Measurements from ENCODE around the gene EEF1E1. TPM values are rescaled to one million over a fixed set of nuclear protein-coding genes. Genes with fewer than 3 reads are reported as not detected.

Gene EEF1E1
- total and polyA plus RNA-seq, 9 of the 15 experiments (the other 6 are each of a cell fraction or from before 2014, with no cell fraction given), result 135 to 1,355 (median 327) TPM

GRCh38 chr6:8108759-8109539 is 6.6 kb upstream of the EEF1E1 start:
- POLR2A ChIA-PET, result no interaction called here
- Histone ChIP-seq H3K4me1 (replicated peaks in 1 of 2; ENCODE audit: control insufficient read depth in 2 of 2, insufficient read depth in 2 of 2, low read length in 2 of 2) (peaks cover 0 to 10% of the 10 kb centered on the region in 2 experiments; a peak in 3 of 5 replicates), H3K9me3 (replicated peaks; ENCODE audit: control insufficient read depth, insufficient read depth, low read depth, low read length) (no peaks in the 10 kb centered on the region), H3K36me3 (ENCODE audit: control insufficient read depth, insufficient read depth, low read length) (no peaks in the 10 kb centered on the region), H4K20me1 (replicated peaks; ENCODE audit: control insufficient read depth, insufficient read depth, low read length) (no peaks in the 10 kb centered on the region), H3K4me2 (ENCODE audit: insufficient read depth, low read length) (peak overlapping the region; percentile 36), H3K27ac (ENCODE audit: extremely low read depth, low read depth, low read length) (no peak overlapping the region), H3K9me1 (ENCODE audit: control insufficient read depth, insufficient read depth, low read length) (no peaks in the 10 kb centered on the region), H3K79me2 (ENCODE audit: control insufficient read depth, insufficient read depth, low read length) (no peaks in the 10 kb centered on the region), H3K9ac (ENCODE audit: insufficient read depth in 1 of 2, low read depth in 2 of 2, low read length in 2 of 2) (peak overlapping the region in 1 of 2 experiments; percentile 32; a peak in 1 of 4 replicates), H2AFZ (ENCODE audit: low read depth, low read length) (peak overlapping the region; percentile 74), H3K27me3 (ENCODE audit: control insufficient read depth in 2 of 2, insufficient read depth in 2 of 2, low read length in 2 of 2) (peaks cover 5% of the 10 kb centered on the region in 2 experiments; a peak in 3 of 5 replicates), H3K4me3 (no peak overlapping the region)
- intact Hi-C loops (cut with micrococcal nuclease), result loop anchor here (10.0 kb wide), 1 partner anchor 326 kb away; the partner anchor contains the start of gene SLC35B3
- ATAC-seq, result peak; percentile 56
- no peak for FAIRE-seq
- in situ Hi-C loops (cut with MboI), result no loop called here
- WGBS (ENCODE audit: insufficient coverage, low coverage, missing lambda C conversion rate), result 55% methylated on average over 13 of the region's 13 CpGs
- no peak for DNase-seq (ENCODE audit: extremely low read depth in 1 of 4, low spot score in 3 of 4)
- CTCF ChIA-PET (ENCODE audit: low intra/inter-chr PET ratio), result no interaction called here
- BruUV-seq (replicated peaks), result no TSS peak
- TF ChIP-seq BRCA1 (IDR thresholded peaks at IDR 0.05) (no peak), BRCA1 (CRISPR knock-in tag; IDR thresholded peaks at IDR 0.05) (no peak), NFRKB (IDR thresholded peaks at IDR 0.05; ENCODE audit: low read depth) (no peak), RCOR1 (IDR thresholded peaks at IDR 0.05; ENCODE audit: borderline replicate concordance in 1 of 2, low read depth in 2 of 2, low read length in 2 of 2) (peak in 1 of 2 experiments; percentile 16; a peak in 1 of 4 replicates), RBM34 (IDR thresholded peaks at IDR 0.05; ENCODE audit: borderline replicate concordance, insufficient read depth, low read length) (no peak), POLR2B (IDR thresholded peaks at IDR 0.05; ENCODE audit: low read depth, partially characterized antibody) (no peak), SMARCA5 (IDR thresholded peaks at IDR 0.05) (0 out of 2 replicates have a peak, but pooled peaks have one; percentile 18), TEAD2 (tag; IDR thresholded peaks at IDR 0.05) (no peak), KDM1A (IDR thresholded peaks at IDR 0.05) (peak; percentile 38 to 40; a peak in 1 of 4 replicates), SRSF1 (IDR thresholded peaks at IDR 0.05; ENCODE audit: low read depth, low read length) (no peak), BCOR (IDR thresholded peaks at IDR 0.05) (peak; percentile 55; the same call in 1 of the 2 replicates), MEIS2 (IDR thresholded peaks at IDR 0.05; ENCODE audit: partially characterized antibody) (peak; percentile 58)
- TF ChIP-seq, protein P1, sequence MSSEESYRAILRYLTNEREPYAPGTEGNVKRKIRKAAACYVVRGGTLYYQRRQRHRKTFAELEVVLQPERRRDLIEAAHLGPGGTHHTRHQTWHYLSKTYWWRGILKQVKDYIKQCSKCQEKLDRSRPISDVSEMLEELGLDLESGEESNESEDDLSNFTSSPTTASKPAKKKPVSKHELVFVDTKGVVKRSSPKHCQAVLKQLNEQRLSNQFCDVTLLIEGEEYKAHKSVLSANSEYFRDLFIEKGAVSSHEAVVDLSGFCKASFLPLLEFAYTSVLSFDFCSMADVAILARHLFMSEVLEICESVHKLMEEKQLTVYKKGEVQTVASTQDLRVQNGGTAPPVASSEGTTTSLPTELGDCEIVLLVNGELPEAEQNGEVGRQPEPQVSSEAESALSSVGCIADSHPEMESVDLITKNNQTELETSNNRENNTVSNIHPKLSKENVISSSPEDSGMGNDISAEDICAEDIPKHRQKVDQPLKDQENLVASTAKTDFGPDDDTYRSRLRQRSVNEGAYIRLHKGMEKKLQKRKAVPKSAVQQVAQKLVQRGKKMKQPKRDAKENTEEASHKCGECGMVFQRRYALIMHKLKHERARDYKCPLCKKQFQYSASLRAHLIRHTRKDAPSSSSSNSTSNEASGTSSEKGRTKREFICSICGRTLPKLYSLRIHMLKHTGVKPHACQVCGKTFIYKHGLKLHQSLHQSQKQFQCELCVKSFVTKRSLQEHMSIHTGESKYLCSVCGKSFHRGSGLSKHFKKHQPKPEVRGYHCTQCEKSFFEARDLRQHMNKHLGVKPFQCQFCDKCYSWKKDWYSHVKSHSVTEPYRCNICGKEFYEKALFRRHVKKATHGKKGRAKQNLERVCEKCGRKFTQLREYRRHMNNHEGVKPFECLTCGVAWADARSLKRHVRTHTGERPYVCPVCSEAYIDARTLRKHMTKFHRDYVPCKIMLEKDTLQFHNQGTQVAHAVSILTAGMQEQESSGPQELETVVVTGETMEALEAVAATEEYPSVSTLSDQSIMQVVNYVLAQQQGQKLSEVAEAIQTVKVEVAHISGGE (CRISPR knock-in tag; IDR thresholded peaks at IDR 0.05), result no peak
- TF ChIP-seq, protein P2, sequence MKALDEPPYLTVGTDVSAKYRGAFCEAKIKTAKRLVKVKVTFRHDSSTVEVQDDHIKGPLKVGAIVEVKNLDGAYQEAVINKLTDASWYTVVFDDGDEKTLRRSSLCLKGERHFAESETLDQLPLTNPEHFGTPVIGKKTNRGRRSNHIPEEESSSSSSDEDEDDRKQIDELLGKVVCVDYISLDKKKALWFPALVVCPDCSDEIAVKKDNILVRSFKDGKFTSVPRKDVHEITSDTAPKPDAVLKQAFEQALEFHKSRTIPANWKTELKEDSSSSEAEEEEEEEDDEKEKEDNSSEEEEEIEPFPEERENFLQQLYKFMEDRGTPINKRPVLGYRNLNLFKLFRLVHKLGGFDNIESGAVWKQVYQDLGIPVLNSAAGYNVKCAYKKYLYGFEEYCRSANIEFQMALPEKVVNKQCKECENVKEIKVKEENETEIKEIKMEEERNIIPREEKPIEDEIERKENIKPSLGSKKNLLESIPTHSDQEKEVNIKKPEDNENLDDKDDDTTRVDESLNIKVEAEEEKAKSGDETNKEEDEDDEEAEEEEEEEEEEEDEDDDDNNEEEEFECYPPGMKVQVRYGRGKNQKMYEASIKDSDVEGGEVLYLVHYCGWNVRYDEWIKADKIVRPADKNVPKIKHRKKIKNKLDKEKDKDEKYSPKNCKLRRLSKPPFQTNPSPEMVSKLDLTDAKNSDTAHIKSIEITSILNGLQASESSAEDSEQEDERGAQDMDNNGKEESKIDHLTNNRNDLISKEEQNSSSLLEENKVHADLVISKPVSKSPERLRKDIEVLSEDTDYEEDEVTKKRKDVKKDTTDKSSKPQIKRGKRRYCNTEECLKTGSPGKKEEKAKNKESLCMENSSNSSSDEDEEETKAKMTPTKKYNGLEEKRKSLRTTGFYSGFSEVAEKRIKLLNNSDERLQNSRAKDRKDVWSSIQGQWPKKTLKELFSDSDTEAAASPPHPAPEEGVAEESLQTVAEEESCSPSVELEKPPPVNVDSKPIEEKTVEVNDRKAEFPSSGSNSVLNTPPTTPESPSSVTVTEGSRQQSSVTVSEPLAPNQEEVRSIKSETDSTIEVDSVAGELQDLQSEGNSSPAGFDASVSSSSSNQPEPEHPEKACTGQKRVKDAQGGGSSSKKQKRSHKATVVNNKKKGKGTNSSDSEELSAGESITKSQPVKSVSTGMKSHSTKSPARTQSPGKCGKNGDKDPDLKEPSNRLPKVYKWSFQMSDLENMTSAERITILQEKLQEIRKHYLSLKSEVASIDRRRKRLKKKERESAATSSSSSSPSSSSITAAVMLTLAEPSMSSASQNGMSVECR (CRISPR knock-in tag; IDR thresholded peaks at IDR 0.05), result no peak
